Measurements from ENCODE around the gene MAFB. TPM values are rescaled to one million over a fixed set of nuclear protein-coding genes. Genes with fewer than 3 reads are reported as not detected.

The MAFB gene
- total RNA-seq, 1 donor from 2014 or later = 0.37 TPM

GRCh38 chr20:40663304-40663790 is 25.7 kb downstream of the MAFB start:
- DNase-seq (ENCODE audit: low read depth) = no peak

- DNase-seq (ENCODE audit: low read depth) = no peak
Measured at GRCh38 chr20:40659567-40659966, 29.5 kb downstream of the MAFB start.

GRCh38 chr20:40658509-40658908 is 30.5 kb downstream of the MAFB start:
- no peak for DNase-seq (ENCODE audit: low read depth)

GRCh38 chr20:40657526-40657925 is 31.5 kb downstream of the MAFB start:
- DNase-seq (ENCODE audit: low read depth) = no peak

- no peak for DNase-seq (ENCODE audit: low read depth)
Measured at GRCh38 chr20:40655451-40655850, 33.6 kb downstream of the MAFB start.

- DNase-seq (ENCODE audit: low read depth) = no peak
Measured at GRCh38 chr20:40654876-40655275, 34.2 kb downstream of the MAFB start.

- no peak for DNase-seq (ENCODE audit: low read depth)
Measured at GRCh38 chr20:40652441-40652987, 36.5 kb downstream of the MAFB start.

- DNase-seq (ENCODE audit: low read depth) = no peak
Measured at GRCh38 chr20:40651151-40651550, 37.9 kb downstream of the MAFB start.

- DNase-seq (ENCODE audit: low read depth) = no peak
Measured at GRCh38 chr20:40650707-40651106, 38.3 kb downstream of the MAFB start.

- no peak for DNase-seq (ENCODE audit: low read depth)
Measured at GRCh38 chr20:40648210-40649072, 40.6 kb downstream of the MAFB start.

- no peak for DNase-seq (ENCODE audit: low read depth)
Measured at GRCh38 chr20:40646813-40647212, 42.2 kb downstream of the MAFB start.

- DNase-seq (ENCODE audit: low read depth) = no peak
Measured at GRCh38 chr20:40646361-40646760, 42.7 kb downstream of the MAFB start.

GRCh38 chr20:40644863-40645262 is 44.2 kb downstream of the MAFB start:
- no peak for DNase-seq (ENCODE audit: low read depth)

GRCh38 chr20:40643891-40644290 is 45.1 kb downstream of the MAFB start:
- DNase-seq (ENCODE audit: low read depth) = no peak

GRCh38 chr20:40641809-40642208 is 47.2 kb downstream of the MAFB start:
- DNase-seq (ENCODE audit: low read depth) = no peak

GRCh38 chr20:40641202-40641601 is 47.8 kb downstream of the MAFB start:
- DNase-seq (ENCODE audit: low read depth) = no peak

GRCh38 chr20:40640667-40641066 is 48.4 kb downstream of the MAFB start:
- DNase-seq (ENCODE audit: low read depth) = no peak

GRCh38 chr20:40639676-40640355 is 49.2 kb downstream of the MAFB start:
- DNase-seq (ENCODE audit: low read depth) = no peak

- no peak for DNase-seq (ENCODE audit: low read depth)
Measured at GRCh38 chr20:40639132-40639531, 49.9 kb downstream of the MAFB start.

GRCh38 chr20:40638414-40638813 is 50.6 kb downstream of the MAFB start:
- no peak for DNase-seq (ENCODE audit: low read depth)

GRCh38 chr20:40637176-40637575 is 51.9 kb downstream of the MAFB start:
- no peak for DNase-seq (ENCODE audit: low read depth)

GRCh38 chr20:40636486-40636885 is 52.5 kb downstream of the MAFB start:
- no peak for DNase-seq (ENCODE audit: low read depth)
